GF-D8 (cell line): Measurements from ENCODE around the gene RALGPS1.

Source experiments
- DNase-seq: peaks from one replicate; lab custom pipeline; 2025; lab: John Stamatoyannopoulos, UW

Gene RALGPS1

GRCh38 chr9:127021664-127022363 lies 107.2 kb downstream of the RALGPS1 start:
- DNase-seq: no peak

GRCh38 chr9:127022913-127023660 lies 108.5 kb downstream of the RALGPS1 start:
- DNase-seq: no peak

DNA sequence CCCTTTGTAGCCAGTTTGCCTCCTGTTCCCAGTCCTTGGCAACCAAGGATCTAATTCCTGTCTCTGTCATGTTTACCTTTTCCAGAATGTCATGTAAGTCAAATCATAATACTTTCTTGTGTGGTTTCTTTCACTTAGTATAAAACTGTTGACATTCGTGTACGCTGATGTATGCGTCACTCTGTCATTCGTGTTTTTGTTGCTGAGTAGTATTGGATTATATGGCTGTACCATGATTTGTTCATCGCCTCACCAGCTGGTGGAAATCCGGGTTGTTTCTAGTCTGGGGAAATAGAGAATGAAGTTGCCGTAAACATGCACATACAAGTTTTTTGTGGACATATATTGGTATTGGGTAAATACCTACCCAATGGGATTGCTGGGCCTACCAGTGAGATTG lies 110.5 kb downstream of the RALGPS1 start:
- no peak for DNase-seq

DNA sequence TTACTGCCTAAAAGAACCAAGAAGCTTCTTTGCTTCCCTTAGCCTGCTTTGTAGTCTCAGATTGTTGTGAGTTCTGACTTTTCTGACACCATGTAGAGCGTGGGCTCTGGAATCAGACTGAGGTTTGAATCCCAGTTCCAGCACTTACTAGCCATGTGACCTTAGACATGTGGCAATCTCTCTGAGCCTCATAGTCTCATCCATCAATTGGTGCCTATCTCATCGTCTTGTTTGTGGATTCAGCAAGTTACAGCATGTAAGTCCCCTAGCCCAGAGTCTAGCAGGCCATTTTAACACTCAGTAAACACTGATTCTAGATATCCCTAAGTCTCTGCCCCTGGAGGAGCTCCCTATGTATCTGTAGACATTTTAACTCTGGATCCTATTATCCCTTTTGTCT lies 113.1 kb downstream of the RALGPS1 start:
- DNase-seq: no peak

- DNase-seq: no peak
These were observed 115.0 kb downstream of the RALGPS1 start for GRCh38 chr9:127029548-127029947.

GRCh38 chr9:127030814-127031740 lies 116.5 kb downstream of the RALGPS1 start:
- no peak for DNase-seq

DNA sequence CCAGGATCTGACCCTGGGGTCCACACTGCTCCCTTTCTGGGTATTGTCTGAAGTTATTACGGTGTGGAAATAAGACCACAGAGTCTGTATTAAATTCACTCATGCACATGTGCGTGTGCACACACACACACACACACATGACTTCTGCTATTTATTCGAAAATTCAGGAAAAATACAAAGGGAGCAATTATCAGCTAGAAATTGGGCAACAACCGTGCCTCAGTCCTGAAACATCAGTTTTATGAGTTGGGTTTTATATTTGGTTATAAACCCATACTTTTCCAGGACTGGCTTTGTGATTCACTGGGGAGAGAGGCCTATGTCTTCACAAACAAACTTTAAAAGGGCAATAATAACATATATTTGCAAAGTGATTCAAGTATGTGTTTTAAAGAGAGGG lies 117.7 kb downstream of the RALGPS1 start:
- no peak for DNase-seq

DNA sequence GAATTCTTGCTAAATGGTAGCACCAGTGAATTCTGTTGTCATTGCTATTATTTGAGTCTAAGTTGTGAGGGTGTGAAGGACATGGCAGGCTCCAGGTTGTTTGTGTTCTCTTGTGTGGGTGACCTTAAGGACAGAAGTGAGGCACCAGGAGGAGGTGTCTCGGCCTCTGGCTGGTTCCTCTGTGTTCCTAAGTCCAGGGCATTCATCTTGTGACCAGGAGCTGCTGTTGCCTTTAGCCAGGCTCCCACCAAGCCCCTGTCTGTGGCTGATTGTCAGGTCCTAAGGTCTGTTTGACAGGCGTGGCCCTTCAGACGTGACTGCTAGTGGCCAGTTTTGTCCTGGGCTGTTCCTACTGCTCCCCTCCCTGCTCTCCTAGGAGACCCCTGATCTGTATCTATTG lies 118.5 kb downstream of the RALGPS1 start:
- no peak for DNase-seq

GRCh38 chr9:127033789-127034188 lies 119.2 kb downstream of the RALGPS1 start:
- DNase-seq: no peak

- no peak for DNase-seq
These were observed 120.1 kb downstream of the RALGPS1 start for GRCh38 chr9:127034691-127035090.

DNA sequence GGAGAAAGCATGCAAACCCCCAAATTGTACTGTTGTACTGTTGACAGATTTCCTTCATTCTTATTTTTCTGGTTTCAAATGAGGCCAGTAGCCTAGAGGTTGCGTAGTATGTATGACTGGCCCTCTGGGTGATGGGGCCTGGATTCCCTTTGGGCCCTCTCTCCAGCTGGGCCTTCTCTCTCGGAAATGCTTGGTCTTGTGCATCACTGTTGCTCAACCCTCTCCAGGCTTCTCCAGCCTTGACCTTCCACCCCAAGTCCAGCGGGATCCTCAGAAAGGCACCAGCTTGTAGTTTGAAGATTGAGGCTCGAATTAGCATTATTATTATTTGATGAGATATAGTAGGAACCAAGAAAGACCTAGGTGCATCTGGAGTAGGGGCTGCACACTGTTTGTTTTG lies 120.8 kb downstream of the RALGPS1 start:
- DNase-seq: no peak

- no peak for DNase-seq
These were observed 121.4 kb downstream of the RALGPS1 start for GRCh38 chr9:127035948-127036347.

GRCh38 chr9:127036437-127036836 lies 121.9 kb downstream of the RALGPS1 start:
- no peak for DNase-seq

DNA sequence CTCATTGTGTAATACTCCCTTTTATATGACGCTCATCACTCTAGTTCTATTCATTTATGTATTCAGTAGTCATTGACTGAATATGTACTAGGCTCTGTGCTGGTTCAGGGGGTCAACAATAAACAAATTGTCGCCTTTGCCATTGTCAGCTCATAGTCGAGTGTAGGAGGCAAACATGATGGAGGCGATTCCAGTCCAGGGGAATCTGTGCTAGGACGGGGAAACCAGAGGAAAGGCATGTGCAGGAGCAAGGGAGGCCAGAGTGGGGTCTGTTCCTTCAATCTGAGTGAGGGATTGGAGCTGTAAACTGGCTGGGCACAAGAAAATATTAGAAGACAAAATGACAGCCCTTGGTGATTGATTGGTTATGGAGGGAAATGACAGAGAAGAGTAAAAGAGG lies 123.9 kb downstream of the RALGPS1 start:
- DNase-seq: no peak

GRCh38 chr9:127039492-127039891 lies 124.9 kb downstream of the RALGPS1 start:
- no peak for DNase-seq

GRCh38 chr9:127045148-127045547 lies 130.6 kb downstream of the RALGPS1 start:
- DNase-seq: no peak

- no peak for DNase-seq
These were observed 133.4 kb downstream of the RALGPS1 start for GRCh38 chr9:127047971-127048370.

GRCh38 chr9:127049044-127049443 lies 134.5 kb downstream of the RALGPS1 start:
- DNase-seq: no peak

DNA sequence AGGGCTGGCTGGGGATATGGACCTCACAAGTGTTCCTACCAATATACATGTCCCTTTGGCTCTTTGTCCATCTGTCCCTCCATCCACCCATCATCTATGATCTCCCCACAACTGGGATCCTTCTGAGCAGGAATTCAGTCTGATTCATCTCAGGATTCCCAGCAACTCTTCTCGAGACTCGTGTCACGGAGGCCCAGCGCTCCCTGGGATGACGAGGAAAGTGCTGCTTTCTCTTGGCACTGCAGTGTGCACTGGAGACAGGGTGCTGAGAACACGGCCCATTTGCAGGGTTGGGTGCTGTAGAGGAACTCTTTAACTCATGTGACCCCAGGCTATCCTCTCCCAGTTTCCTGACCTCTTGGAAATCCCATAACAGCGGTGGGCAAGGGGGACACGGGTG lies 135.0 kb downstream of the RALGPS1 start:
- no peak for DNase-seq

- no peak for DNase-seq
These were observed 135.6 kb downstream of the RALGPS1 start for GRCh38 chr9:127050152-127050551.

- DNase-seq: no peak
These were observed 136.0 kb downstream of the RALGPS1 start for GRCh38 chr9:127050591-127051001.

DNA sequence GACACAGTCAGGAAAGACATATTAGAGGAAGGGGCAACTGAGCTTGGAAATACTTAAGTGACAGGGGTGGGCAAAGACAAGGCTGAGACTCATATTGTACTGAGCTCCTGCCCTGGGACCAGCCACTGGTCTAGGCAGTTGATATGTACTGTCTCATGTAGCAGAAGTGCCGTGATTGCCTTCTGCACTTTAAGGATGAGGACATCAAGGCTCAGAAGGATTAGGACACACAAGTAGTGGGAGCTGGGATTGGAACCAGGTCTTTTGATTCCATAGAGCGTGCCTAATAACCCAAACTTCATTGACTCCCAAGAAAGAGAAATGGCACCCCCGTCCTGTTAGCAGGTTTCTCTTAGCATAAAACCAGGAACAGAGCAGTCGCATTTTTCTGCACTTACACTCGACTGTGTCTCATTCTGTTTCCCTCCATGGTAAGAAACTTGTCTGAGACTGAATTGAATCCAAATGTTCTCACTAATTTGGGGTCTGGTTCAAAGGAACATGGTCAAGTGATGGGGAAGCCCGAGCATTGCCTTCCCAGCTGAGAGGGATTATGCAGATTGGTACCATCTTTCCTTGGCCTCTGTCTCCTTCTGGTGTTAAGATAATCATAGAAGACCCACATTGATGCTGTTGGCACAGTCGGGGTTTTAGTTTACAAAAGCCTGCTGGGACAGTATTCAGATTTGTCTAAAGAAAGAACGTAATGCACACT lies 137.5 kb downstream of the RALGPS1 start:
- no peak for DNase-seq
